Measurements from ENCODE around the gene CIITA. TPM values are rescaled to one million over a fixed set of nuclear protein-coding genes. Genes with fewer than 3 reads are reported as not detected.

The CIITA gene
- total RNA-seq, 1 experiment from 2014 or later, result not detected

- Histone ChIP-seq H4K91ac (ENCODE audit: insufficient read length, low read depth, low read length) (no peak overlapping the region), H3K4me1 (ENCODE audit: insufficient read depth, low read length) (no peaks in the 10 kb centered on the region), H4K8ac (replicated peaks; ENCODE audit: insufficient read length, low read depth, low read length) (no peak overlapping the region), H3K27me3 (ENCODE audit: insufficient read depth, low read length) (no peaks in the 10 kb centered on the region), H3K23me2 (ENCODE audit: insufficient read length, low read depth, low read length, poor library complexity, severe bottlenecking) (peaks cover 3% of the 10 kb centered on the region), H3K9ac (ENCODE audit: extremely low read depth, insufficient read length, low read length) (no peak overlapping the region), H2BK15ac (ENCODE audit: low read depth, low read length) (no peak overlapping the region), H3K23ac (ENCODE audit: insufficient read length, low read depth, low read length) (no peak overlapping the region), H2BK20ac (ENCODE audit: low read depth, low read length, poor library complexity, severe bottlenecking) (no peak overlapping the region), H3K9me3 (ENCODE audit: control insufficient read depth, low read depth, low read length) (no peaks in the 10 kb centered on the region), H4K20me1 (ENCODE audit: control insufficient read depth, insufficient read depth, insufficient read length) (no peaks in the 10 kb centered on the region), H3K79me1 (ENCODE audit: insufficient read depth, low read depth, low read length, poor library complexity, severe bottlenecking) (no peaks in the 10 kb centered on the region), H3K14ac (ENCODE audit: insufficient read depth, low read length) (no peak overlapping the region), H3K4ac (ENCODE audit: low read depth, low read length) (no peak overlapping the region), H2AFZ (ENCODE audit: low read length) (no peak overlapping the region), H3T11ph (ENCODE audit: low read length) (no peak overlapping the region), H2AK5ac (ENCODE audit: insufficient read length, low read length) (no peak overlapping the region), H3K27ac (ENCODE audit: insufficient read length, low read depth, low read length) (no peak overlapping the region), H3K79me2 (ENCODE audit: insufficient read depth, low read length) (no peaks in the 10 kb centered on the region), H2BK12ac (ENCODE audit: insufficient read length, low read depth, low read length) (no peak overlapping the region), H2BK120ac (ENCODE audit: low read depth, low read length, poor library complexity, severe bottlenecking) (no peak overlapping the region), H3K56ac (ENCODE audit: insufficient read length, low read depth, low read length) (no peak overlapping the region), H3K4me2 (ENCODE audit: insufficient read depth, insufficient read length, low read length) (no peak overlapping the region), H2BK5ac (ENCODE audit: insufficient read length, low read length) (no peak overlapping the region), H3K18ac (ENCODE audit: insufficient read length, low read depth, low read length) (no peak overlapping the region), H4K5ac (ENCODE audit: insufficient read length, low read depth, low read length) (no peak overlapping the region)
- no CpG with 5 or more reads among the region's 16 CpGs for WGBS (ENCODE audit: extremely low coverage, insufficient read length, low lambda C conversion rate)
- Mint-ChIP-seq H3K4me3 (no peak overlapping the region), H3K27ac (no peak overlapping the region), H3K4me1 (peaks cover 11 to 20% of the 10 kb centered on the region in 2 experiments), H3K27me3 (ENCODE audit: low read depth) (peaks cover 4% of the 10 kb centered on the region), H3K9me3 (peaks cover 0 to 3% of the 10 kb centered on the region in 2 experiments; a peak in 1 of 5 replicates), H3K36me3 (ENCODE audit: insufficient read depth in 1 of 3, low read depth in 3 of 3) (no peaks in the 10 kb centered on the region)
- no peak for DNase-seq
- TF ChIP-seq, protein P1, sequence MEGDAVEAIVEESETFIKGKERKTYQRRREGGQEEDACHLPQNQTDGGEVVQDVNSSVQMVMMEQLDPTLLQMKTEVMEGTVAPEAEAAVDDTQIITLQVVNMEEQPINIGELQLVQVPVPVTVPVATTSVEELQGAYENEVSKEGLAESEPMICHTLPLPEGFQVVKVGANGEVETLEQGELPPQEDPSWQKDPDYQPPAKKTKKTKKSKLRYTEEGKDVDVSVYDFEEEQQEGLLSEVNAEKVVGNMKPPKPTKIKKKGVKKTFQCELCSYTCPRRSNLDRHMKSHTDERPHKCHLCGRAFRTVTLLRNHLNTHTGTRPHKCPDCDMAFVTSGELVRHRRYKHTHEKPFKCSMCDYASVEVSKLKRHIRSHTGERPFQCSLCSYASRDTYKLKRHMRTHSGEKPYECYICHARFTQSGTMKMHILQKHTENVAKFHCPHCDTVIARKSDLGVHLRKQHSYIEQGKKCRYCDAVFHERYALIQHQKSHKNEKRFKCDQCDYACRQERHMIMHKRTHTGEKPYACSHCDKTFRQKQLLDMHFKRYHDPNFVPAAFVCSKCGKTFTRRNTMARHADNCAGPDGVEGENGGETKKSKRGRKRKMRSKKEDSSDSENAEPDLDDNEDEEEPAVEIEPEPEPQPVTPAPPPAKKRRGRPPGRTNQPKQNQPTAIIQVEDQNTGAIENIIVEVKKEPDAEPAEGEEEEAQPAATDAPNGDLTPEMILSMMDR (conservative IDR thresholded peaks at IDR 0.05), result no peak
Measured at GRCh38 chr16:10840703-10841102, 36.3 kb upstream of the CIITA start.
